Lower leg skin (tissue), 4 donors: ENCODE data around the gene COL1A2. TPM values are rescaled to one million over a fixed set of nuclear protein-coding genes. Genes with fewer than 3 reads are reported as not detected.

Experiments
- DNase-seq, 2 donors: peaks; one replicate each; pipeline ENCODE4 v3.0.0-alpha.2; 2019; ENCODE audit warnings: low spot score in 2 of 2
- H3K4me3 ChIP-seq: fragments of 200-600 bp; sonication (generic); 2 replicates; pipeline ENCODE4 v1.5.1; 2017; ENCODE audit warnings: mild to moderate bottlenecking, low read depth; ENCODE audit not compliant: poor library complexity, severe bottlenecking
- POLR2A ChIP-seq, 2 donors: fragments of 450-650 bp; IDR thresholded peaks; one replicate each; pipeline ENCODE4 v1.6.1; 2016 to 2017; ENCODE audit warnings: antibody characterized with exemption in 2 of 2, mild to moderate bottlenecking in 1 of 2, moderate library complexity in 1 of 2
- WGBS, 2 donors: methylation state at CpG; one replicate each; pipeline ENCODE4 v1.1.5; 2018; 5-methylcytosine and 5-hydroxymethylcytosine counted together
- intact Hi-C: fragments of 100-400 bp; cut with DNase I; formaldehyde crosslinking; loops from one replicate; pipeline ENCODE4 v1.15.0; 2023; ENCODE audit warnings: low total_unique reads
- total RNA-seq, 4 donors: library from RNA; depleted of rRNA; stranded (reverse); fragments of >200 nt; gene quantifications; one replicate each; pipeline ENCODE4 v1.1.0, GENCODE V29; 2016
- TF ChIP-seq, protein P1 (sequence below), 3 donors: fragments of 450-650 bp; IDR thresholded peaks; one replicate each; pipeline ENCODE4 v1.5.1; 2016; ENCODE audit warnings: antibody characterized with exemption in 3 of 3, mild to moderate bottlenecking in 3 of 3, moderate library complexity in 2 of 3

Gene COL1A2
- total RNA-seq, 4 donors from 2014 or later, result 25.7 to 263 (median 33.6) TPM

DNA sequence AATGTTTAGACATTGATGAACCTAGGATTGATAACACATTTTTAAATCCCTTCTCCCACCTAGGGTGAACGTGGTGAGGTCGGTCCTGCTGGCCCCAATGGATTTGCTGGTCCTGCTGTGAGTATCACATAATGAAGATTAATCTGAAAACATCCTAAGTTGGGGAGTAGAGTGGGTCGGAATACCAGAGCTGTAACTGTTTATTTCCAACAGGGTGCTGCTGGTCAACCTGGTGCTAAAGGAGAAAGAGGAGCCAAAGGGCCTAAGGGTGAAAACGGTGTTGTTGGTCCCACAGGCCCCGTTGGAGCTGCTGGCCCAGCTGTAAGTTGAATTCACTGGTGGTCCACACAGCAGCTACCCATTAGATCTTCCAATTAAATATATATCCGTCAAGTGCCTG, 25.6 kb downstream of the COL1A2 start:
- TF ChIP-seq POLR2A (IDR thresholded peaks at IDR 0.05), result no peak
- TF ChIP-seq, protein P1, sequence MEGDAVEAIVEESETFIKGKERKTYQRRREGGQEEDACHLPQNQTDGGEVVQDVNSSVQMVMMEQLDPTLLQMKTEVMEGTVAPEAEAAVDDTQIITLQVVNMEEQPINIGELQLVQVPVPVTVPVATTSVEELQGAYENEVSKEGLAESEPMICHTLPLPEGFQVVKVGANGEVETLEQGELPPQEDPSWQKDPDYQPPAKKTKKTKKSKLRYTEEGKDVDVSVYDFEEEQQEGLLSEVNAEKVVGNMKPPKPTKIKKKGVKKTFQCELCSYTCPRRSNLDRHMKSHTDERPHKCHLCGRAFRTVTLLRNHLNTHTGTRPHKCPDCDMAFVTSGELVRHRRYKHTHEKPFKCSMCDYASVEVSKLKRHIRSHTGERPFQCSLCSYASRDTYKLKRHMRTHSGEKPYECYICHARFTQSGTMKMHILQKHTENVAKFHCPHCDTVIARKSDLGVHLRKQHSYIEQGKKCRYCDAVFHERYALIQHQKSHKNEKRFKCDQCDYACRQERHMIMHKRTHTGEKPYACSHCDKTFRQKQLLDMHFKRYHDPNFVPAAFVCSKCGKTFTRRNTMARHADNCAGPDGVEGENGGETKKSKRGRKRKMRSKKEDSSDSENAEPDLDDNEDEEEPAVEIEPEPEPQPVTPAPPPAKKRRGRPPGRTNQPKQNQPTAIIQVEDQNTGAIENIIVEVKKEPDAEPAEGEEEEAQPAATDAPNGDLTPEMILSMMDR (IDR thresholded peaks at IDR 0.05), result no peak
- DNase-seq, result no peak
- WGBS, 2 donors, result 70 to 72% methylated on average over 6 of the region's 6 CpGs
- intact Hi-C loops, result no loop called here
- no peak overlapping the region for H3K4me3 ChIP-seq

DNA sequence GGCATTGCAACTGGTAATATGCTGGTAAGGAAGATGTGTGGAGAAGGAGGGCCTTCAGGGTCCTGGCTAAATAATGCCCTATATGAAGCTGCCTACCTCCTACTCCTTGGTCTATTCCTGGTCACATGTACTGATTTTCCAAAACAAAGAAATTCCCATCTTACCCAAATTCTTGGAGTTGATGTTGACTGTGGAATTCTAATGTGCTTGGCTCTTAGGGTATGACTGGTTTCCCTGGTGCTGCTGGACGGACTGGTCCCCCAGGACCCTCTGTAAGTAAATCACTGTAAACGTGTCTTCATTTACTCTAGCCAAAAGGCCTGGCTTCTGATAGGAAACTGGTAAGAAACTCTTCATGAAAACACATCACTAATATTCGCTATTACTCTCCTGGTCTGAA, 27.0 kb downstream of the COL1A2 start:
- 63 to 67% methylated on average over 3 of the region's 3 CpGs for WGBS, 2 donors
- intact Hi-C loops, result no loop called here

DNA sequence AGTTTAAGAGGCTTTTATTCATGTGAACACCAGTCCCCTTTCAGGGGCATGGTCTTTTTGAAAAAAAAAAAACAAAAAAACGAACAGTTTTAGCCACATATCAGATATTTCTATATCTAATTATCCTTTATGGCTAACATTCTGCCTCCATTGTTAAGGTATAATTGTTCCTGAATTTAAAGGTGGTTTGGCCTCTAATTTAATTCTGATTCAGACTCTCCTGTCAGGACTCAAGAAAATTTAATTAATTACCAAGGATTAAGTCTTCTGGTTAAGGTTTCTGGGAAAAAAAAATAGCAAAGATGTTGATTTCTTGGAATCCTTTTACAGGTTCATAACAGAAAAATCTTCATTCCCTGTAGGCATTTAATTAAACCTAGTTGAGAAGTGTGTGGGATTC, 27.4 kb downstream of the COL1A2 start:
- no peak for DNase-seq
- WGBS, 2 donors, result 37 to 43% methylated on average over 1 of the region's 1 CpG
- H3K4me3 ChIP-seq, result no peak overlapping the region
- no peak for TF ChIP-seq POLR2A (IDR thresholded peaks at IDR 0.05)
- TF ChIP-seq, protein P1 (IDR thresholded peaks at IDR 0.05), result no peak
- intact Hi-C loops, result no loop called here

More for the DNA sequence above, 27.0 kb downstream of the COL1A2 start:
- H3K4me3 ChIP-seq, result no peak overlapping the region
- TF ChIP-seq, protein P1 (IDR thresholded peaks at IDR 0.05), result no peak
- no peak for TF ChIP-seq POLR2A (IDR thresholded peaks at IDR 0.05)
- no peak for DNase-seq

DNA sequence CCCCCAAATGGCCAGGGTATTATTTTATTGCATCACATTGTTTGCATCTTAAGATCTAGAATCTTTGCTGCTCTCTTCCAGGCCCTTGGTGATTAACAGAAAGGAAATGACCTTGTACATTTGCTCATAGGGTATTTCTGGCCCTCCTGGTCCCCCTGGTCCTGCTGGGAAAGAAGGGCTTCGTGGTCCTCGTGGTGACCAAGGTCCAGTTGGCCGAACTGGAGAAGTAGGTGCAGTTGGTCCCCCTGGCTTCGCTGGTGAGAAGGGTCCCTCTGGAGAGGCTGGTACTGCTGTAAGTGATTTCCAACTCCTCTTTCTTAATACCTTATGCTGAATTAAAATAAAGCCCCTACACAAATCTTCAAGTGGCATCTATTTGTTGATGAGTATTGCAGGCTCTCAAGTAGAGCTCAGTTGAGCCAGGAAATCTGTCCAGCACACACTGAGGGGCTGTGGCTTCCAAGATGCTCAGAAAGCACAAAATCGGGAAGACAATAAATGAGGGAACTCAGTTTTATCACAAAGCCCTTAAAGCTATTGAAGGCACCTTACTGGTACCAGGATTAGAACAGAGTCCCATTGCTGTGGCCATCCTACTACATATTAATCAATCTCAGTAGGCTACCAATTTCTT, 28.2 kb downstream of the COL1A2 start:
- no peak for DNase-seq
- H3K4me3 ChIP-seq, result no peak overlapping the region
- intact Hi-C loops, result no loop called here
- WGBS, 2 donors, result 64 to 73% methylated on average over 5 of the region's 5 CpGs
- TF ChIP-seq POLR2A (IDR thresholded peaks at IDR 0.05), result no peak

DNA sequence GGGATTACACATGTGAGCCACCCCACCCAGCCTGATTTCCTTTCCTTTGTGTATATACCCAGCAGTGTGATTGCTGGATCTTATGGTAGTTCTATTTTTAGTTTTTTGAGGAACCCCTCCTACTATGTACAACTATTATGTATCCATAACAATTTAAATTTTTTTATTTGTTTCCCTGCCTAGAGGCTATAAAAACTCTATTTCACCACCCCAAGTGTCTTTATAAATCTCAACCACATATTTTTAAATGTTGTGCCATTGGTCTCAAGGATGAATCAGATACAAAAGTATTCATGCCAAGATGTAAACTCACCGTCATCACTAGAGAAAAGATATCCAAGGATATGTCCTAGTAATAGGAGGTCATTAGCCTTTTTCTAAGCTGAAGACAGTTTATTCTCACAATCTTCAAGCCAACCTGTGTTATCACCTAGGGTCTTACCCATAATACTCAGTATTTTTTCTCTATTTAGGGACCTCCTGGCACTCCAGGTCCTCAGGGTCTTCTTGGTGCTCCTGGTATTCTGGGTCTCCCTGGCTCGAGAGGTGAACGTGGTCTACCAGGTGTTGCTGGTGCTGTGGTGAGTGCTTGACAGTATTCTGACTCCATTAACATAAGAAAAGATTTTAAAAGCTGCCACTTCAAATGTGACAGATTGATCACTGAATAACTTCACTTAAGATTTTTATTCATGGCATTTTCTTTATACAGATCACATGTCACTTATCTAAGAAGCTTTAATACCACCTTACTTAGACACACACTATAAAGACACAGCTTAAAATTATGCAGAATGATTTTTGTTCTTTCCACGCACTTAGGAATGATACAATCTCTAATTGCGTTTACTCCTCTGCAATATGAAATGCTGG, 29.4 kb downstream of the COL1A2 start:
- H3K4me3 ChIP-seq, result no peak overlapping the region
- WGBS, 2 donors, result 69 to 72% methylated on average over 5 of the region's 5 CpGs
- intact Hi-C loops, result no loop called here
- TF ChIP-seq, protein P1 (IDR thresholded peaks at IDR 0.05), result no peak
- TF ChIP-seq POLR2A (IDR thresholded peaks at IDR 0.05), result no peak
- DNase-seq, result no peak

DNA sequence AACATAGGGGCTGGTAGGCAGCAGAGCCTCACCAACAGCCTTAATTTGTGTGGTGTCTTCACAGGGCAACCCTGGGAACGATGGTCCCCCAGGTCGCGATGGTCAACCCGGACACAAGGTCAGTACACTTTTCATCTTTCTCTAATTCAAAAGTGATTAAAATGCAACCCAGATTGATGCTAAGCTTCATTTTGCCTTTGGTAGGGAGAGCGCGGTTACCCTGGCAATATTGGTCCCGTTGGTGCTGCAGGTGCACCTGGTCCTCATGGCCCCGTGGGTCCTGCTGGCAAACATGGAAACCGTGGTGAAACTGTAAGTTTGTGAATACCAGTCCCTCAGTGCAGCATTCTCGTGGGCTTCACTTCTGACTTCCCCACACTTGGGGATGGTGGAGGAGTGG, 30.9 kb downstream of the COL1A2 start:
- DNase-seq, result no peak
- intact Hi-C loops, result no loop called here
- WGBS, 2 donors, result 76 to 86% methylated on average over 10 of the region's 10 CpGs
- H3K4me3 ChIP-seq, result no peak overlapping the region
- TF ChIP-seq POLR2A (IDR thresholded peaks at IDR 0.05), result no peak
- TF ChIP-seq, protein P1 (IDR thresholded peaks at IDR 0.05), result no peak
